ENCODE measurements around the gene ZNF207.
"Not testable (repeated sequence)": the region's sequence is repeated elsewhere in the genome, so short reads cannot be mapped to it uniquely, and the experiment has no call there.

The ZNF207 gene

GRCh38 chr17:32349854-32350665 lies at the start of gene ZNF207:
TSS of gene ZNF207 (plus strand) at chr17:32350157. CDS start at chr17:32350286, 129 bp downstream.
- DNase-seq (ENCODE audit: low read depth in 3 of 3): peak; percentile 90 to 95 (median 91)

GRCh38 chr17:32302037-32302436 lies 47.9 kb upstream of the ZNF207 start:
- DNase-seq (ENCODE audit: low read depth in 3 of 3): no peak

- DNase-seq (ENCODE audit: low read depth in 3 of 3): no peak
Observed at GRCh38 chr17:32302860-32303649, 46.9 kb upstream of the ZNF207 start.

GRCh38 chr17:32303781-32304288 lies 46.1 kb upstream of the ZNF207 start:
- no peak for DNase-seq (ENCODE audit: low read depth in 3 of 3)

DNA sequence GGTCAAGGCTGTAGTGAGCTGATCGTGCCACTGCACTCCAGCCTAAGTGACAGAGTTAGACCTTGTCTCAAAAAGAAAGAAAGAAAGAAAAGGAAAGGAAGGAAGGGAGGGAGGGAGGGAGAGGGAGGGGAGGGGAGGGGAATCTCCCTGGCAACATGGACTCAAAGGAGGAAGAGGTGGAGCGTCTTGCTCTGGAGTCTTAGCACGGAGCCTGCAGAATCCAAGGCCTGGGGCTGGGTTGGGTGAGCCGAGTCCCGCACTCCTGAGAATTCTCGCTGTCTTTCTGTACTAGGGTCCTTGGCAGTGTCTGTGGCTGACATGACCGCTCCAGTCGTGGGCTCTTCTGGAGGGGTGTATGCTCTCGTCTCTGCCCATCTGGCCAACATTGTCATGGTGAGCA lies 44.9 kb upstream of the ZNF207 start:
- no peak for DNase-seq (ENCODE audit: low read depth in 3 of 3)

DNA sequence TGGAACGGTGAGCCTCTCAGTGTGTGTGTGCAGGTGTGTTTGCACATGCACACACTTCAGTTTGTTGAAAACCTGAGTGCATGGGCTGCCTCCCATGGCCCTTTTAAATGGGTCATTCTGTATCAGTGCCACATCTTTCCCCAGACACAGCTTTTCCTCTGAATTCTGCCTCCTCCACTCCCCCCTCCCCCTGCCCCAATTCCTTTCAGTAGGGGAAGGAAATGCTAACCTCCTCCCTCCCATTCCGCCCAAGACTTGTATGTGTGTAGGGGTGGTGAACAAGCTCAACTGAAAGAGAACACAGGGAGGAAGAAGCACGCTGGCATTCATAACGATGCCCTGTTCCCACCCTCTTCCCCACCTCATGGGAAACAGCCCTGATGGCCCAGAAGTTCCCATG lies 42.3 kb upstream of the ZNF207 start:
- no peak for DNase-seq (ENCODE audit: low read depth in 3 of 3)

- no peak for DNase-seq (ENCODE audit: low read depth in 3 of 3)
Observed at GRCh38 chr17:32311028-32311536, 38.9 kb upstream of the ZNF207 start.

DNA sequence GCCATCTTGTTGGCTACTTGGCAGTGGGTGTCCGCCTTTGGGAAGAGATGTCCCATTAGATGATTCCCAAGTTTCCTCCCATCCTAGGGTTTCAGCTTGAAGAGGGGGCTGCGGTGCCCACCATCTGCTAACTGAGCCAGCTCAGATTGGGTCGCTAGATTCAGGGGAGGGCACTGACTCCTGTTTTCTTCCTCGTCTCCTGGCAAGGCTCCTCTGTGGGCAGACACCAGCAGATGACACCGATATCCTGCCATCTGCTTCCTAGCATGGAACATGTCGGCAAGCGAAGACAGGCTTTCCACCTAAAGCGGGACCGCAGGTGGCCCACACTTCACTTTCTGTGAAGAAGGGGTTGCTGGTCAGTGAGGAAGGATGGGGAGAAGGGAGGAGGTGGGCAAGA lies 35.3 kb upstream of the ZNF207 start:
- no peak for DNase-seq (ENCODE audit: low read depth in 3 of 3)

- no peak for DNase-seq (ENCODE audit: low read depth in 3 of 3)
Observed at GRCh38 chr17:32315171-32315570, 34.8 kb upstream of the ZNF207 start.

DNA sequence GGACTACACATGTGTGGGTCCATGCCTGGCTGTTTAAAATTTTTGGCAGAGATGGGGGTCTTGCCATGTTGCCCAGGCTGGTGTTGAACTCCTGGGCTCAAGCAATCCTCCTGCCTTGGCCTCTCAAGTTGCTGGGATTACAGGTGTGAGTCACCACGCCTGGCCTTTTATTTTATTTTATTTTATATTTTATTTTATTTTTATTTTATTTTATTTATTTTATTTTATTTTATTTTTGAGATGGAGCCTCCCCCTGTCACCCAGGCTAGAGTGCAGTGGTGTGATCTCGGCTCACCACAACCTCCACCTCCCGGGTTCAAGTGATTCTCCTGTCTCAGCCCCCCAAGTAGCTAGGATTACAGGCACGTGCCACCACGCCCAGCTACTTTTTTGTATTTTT lies 33.3 kb upstream of the ZNF207 start:
- not testable (repeated sequence) for DNase-seq (ENCODE audit: low read depth in 3 of 3)

GRCh38 chr17:32317353-32317752 lies 32.6 kb upstream of the ZNF207 start:
- no peak for DNase-seq (ENCODE audit: low read depth in 3 of 3)

DNA sequence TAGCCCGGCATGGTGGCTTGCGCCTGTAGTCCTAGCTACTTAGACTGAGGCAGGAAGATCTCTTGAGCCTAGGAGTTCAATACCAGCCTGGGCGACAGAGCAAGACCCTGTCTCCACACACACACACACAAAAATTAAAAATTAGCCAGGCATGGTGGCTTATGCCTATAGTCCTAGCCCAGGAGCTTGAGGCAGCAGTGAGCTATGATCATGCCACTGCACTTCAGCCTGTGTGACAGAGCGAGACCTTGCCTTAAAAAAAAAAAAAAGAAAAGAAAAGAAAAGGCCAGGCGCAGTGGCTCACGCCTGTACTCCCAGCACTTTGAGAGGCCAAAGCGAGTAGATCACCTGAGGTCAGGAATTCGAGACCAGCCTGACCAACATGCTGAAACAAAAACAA lies 31.9 kb upstream of the ZNF207 start:
- DNase-seq (ENCODE audit: low read depth in 3 of 3): no peak

DNA sequence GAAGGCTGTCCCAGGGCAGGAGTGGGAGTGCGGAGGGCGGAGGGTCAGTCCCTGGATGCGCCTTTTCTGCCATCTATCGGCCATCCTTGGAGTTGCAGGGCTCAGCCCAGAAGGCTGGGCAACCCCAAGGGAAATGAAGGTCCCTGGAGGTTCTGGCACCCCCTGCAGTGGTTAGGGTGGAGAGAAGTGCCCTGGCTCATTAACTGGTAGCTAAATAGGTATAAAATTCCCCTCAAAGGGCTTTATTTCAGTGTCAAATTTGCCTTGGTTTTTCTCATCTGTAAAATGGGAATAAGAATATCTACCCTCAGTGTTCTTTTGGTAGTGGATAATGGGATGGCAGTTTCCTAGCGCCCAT lies 30.4 kb upstream of the ZNF207 start:
- peak; percentile 64 to 74 (median 66) for DNase-seq (ENCODE audit: low read depth in 3 of 3)

- DNase-seq (ENCODE audit: low read depth in 3 of 3): not testable (repeated sequence)
Observed at GRCh38 chr17:32320080-32320479, 29.9 kb upstream of the ZNF207 start.

- no peak for DNase-seq (ENCODE audit: low read depth in 3 of 3)
Observed at GRCh38 chr17:32320847-32321246, 29.1 kb upstream of the ZNF207 start.

- no peak for DNase-seq (ENCODE audit: low read depth in 3 of 3)
Observed at GRCh38 chr17:32323046-32323445, 26.9 kb upstream of the ZNF207 start.

GRCh38 chr17:32323811-32324491 lies 26.0 kb upstream of the ZNF207 start:
- DNase-seq (ENCODE audit: low read depth in 3 of 3): no peak

- DNase-seq (ENCODE audit: low read depth in 3 of 3): no peak
Observed at GRCh38 chr17:32327911-32328310, 22.0 kb upstream of the ZNF207 start.

- DNase-seq (ENCODE audit: low read depth in 3 of 3): no peak
Observed at GRCh38 chr17:32330147-32330546, 19.8 kb upstream of the ZNF207 start.

GRCh38 chr17:32331243-32332040 lies 18.5 kb upstream of the ZNF207 start:
- DNase-seq (ENCODE audit: low read depth in 3 of 3): no peak

GRCh38 chr17:32333187-32333586 lies 16.8 kb upstream of the ZNF207 start:
- DNase-seq (ENCODE audit: low read depth in 3 of 3): no peak

Measured in stimulated activated CD4-positive, alpha-beta T cell treated with anti-CD3 and anti-CD28 coated beads, TNF-alpha, amount 100 ng/mL, for 48 hours (primary cell).